ENCODE results near the gene GCH1. TPM values are rescaled to one million over a fixed set of nuclear protein-coding genes. Genes with fewer than 3 reads are reported as not detected.
A peak's percentile ranks its signal among the peaks of the same experiment; 100 is the strongest.

The GCH1 gene
- polyA plus RNA-seq: 1 to 10 TPM; 8.5 TPM

GRCh38 chr14:54902521-54903420 lies at the start of gene GCH1:
GCH1 (minus strand) TSS chr14:54902826; CDS start chr14:54902663, 163 bp downstream.
- Histone ChIP-seq H3K27ac (ENCODE audit: low read depth in 2 of 2, low read length in 1 of 2) (peak within 1 kb of the TSS; percentile 88 to 91), H3K4me3 (ENCODE audit: low read depth in 1 of 2, low read length in 2 of 2) (peak within 1 kb of the TSS; percentile 92 to 93), H3K36me3 (ENCODE audit: control insufficient read depth in 2 of 2, insufficient read depth in 2 of 2, low read length in 1 of 2) (no peaks in the 10 kb centered on the region), H3K9me3 (ENCODE audit: control insufficient read depth in 2 of 2, insufficient read depth in 1 of 2, low read depth in 1 of 2, low read length in 1 of 2) (no peaks in the 10 kb centered on the region), H3K27me3 (ENCODE audit: control insufficient read depth in 1 of 2, insufficient read depth in 2 of 2, low read length in 2 of 2) (no peaks in the 10 kb centered on the region), H3K4me1 (ENCODE audit: control insufficient read depth in 2 of 2, insufficient read depth in 2 of 2, low read length in 1 of 2) (no peaks in the 10 kb centered on the region)
- WGBS, 2 donors: 1% methylated on average over 59 to 83 of the region's 83 CpGs

GRCh38 chr14:54947230-54947629 lies 44.6 kb upstream of the GCH1 start:
- Histone ChIP-seq H3K4me1 (ENCODE audit: control insufficient read depth in 2 of 2, insufficient read depth in 2 of 2, low read length in 1 of 2) (no peaks in the 10 kb centered on the region), H3K27ac (ENCODE audit: low read depth in 2 of 2, low read length in 1 of 2) (no peak overlapping the region), H3K36me3 (ENCODE audit: control insufficient read depth in 2 of 2, insufficient read depth in 2 of 2, low read length in 1 of 2) (no peaks in the 10 kb centered on the region), H3K9me3 (ENCODE audit: control insufficient read depth in 2 of 2, insufficient read depth in 1 of 2, low read depth in 1 of 2, low read length in 1 of 2) (no peaks in the 10 kb centered on the region), H3K4me3 (ENCODE audit: low read depth in 1 of 2, low read length in 2 of 2) (no peak overlapping the region), H3K27me3 (ENCODE audit: control insufficient read depth in 1 of 2, insufficient read depth in 2 of 2, low read length in 2 of 2) (no peaks in the 10 kb centered on the region)
- WGBS, 2 donors: 87 to 91% methylated on average over 3 of the region's 3 CpGs

GRCh38 chr14:54946500-54946899 lies 43.9 kb upstream of the GCH1 start:
- Histone ChIP-seq H3K36me3 (ENCODE audit: control insufficient read depth in 2 of 2, insufficient read depth in 2 of 2, low read length in 1 of 2) (no peaks in the 10 kb centered on the region), H3K27me3 (ENCODE audit: control insufficient read depth in 1 of 2, insufficient read depth in 2 of 2, low read length in 2 of 2) (no peaks in the 10 kb centered on the region)
- WGBS, 2 donors: 97 to 99% methylated on average over 4 of the region's 4 CpGs

GRCh38 chr14:54944737-54945391 lies 42.2 kb upstream of the GCH1 start:
- Histone ChIP-seq H3K9me3 (ENCODE audit: control insufficient read depth in 2 of 2, insufficient read depth in 1 of 2, low read depth in 1 of 2, low read length in 1 of 2) (no peaks in the 10 kb centered on the region), H3K36me3 (ENCODE audit: control insufficient read depth in 2 of 2, insufficient read depth in 2 of 2, low read length in 1 of 2) (no peaks in the 10 kb centered on the region), H3K27me3 (ENCODE audit: control insufficient read depth in 1 of 2, insufficient read depth in 2 of 2, low read length in 2 of 2) (no peaks in the 10 kb centered on the region), H3K27ac (ENCODE audit: low read depth in 2 of 2, low read length in 1 of 2) (no peak overlapping the region), H3K4me1 (ENCODE audit: control insufficient read depth in 2 of 2, insufficient read depth in 2 of 2, low read length in 1 of 2) (no peaks in the 10 kb centered on the region), H3K4me3 (ENCODE audit: low read depth in 1 of 2, low read length in 2 of 2) (no peak overlapping the region)
- 83 to 88% methylated on average over 9 of the region's 9 CpGs for WGBS, 2 donors

More at GRCh38 chr14:54946500-54946899, 43.9 kb upstream of the GCH1 start:
- no peak overlapping the region for H3K27ac ChIP-seq (ENCODE audit: low read depth in 2 of 2, low read length in 1 of 2)
- H3K9me3 ChIP-seq (ENCODE audit: control insufficient read depth in 2 of 2, insufficient read depth in 1 of 2, low read depth in 1 of 2, low read length in 1 of 2): no peaks in the 10 kb centered on the region
- no peak overlapping the region for H3K4me3 ChIP-seq (ENCODE audit: low read depth in 1 of 2, low read length in 2 of 2)
- H3K4me1 ChIP-seq (ENCODE audit: control insufficient read depth in 2 of 2, insufficient read depth in 2 of 2, low read length in 1 of 2): no peaks in the 10 kb centered on the region

GRCh38 chr14:54942913-54943312 lies 40.3 kb upstream of the GCH1 start:
- H3K27me3 ChIP-seq (ENCODE audit: control insufficient read depth in 1 of 2, insufficient read depth in 2 of 2, low read length in 2 of 2): no peaks in the 10 kb centered on the region
- no peaks in the 10 kb centered on the region for H3K9me3 ChIP-seq (ENCODE audit: control insufficient read depth in 2 of 2, insufficient read depth in 1 of 2, low read depth in 1 of 2, low read length in 1 of 2)
- no peak overlapping the region for H3K4me3 ChIP-seq (ENCODE audit: low read depth in 1 of 2, low read length in 2 of 2)
- WGBS, 2 donors: 93 to 94% methylated on average over 4 of the region's 4 CpGs
- no peaks in the 10 kb centered on the region for H3K36me3 ChIP-seq (ENCODE audit: control insufficient read depth in 2 of 2, insufficient read depth in 2 of 2, low read length in 1 of 2)
- no peaks in the 10 kb centered on the region for H3K4me1 ChIP-seq (ENCODE audit: control insufficient read depth in 2 of 2, insufficient read depth in 2 of 2, low read length in 1 of 2)
- no peak overlapping the region for H3K27ac ChIP-seq (ENCODE audit: low read depth in 2 of 2, low read length in 1 of 2)

GRCh38 chr14:54936816-54937215 lies 34.2 kb upstream of the GCH1 start:
- no peak overlapping the region for H3K4me3 ChIP-seq (ENCODE audit: low read depth in 1 of 2, low read length in 2 of 2)
- H3K27ac ChIP-seq (ENCODE audit: low read depth in 2 of 2, low read length in 1 of 2): no peak overlapping the region
- WGBS, 2 donors: 96 to 98% methylated on average over 1 of the region's 1 CpG
- H3K27me3 ChIP-seq (ENCODE audit: control insufficient read depth in 1 of 2, insufficient read depth in 2 of 2, low read length in 2 of 2): no peaks in the 10 kb centered on the region
- no peaks in the 10 kb centered on the region for H3K9me3 ChIP-seq (ENCODE audit: control insufficient read depth in 2 of 2, insufficient read depth in 1 of 2, low read depth in 1 of 2, low read length in 1 of 2)
- no peaks in the 10 kb centered on the region for H3K4me1 ChIP-seq (ENCODE audit: control insufficient read depth in 2 of 2, insufficient read depth in 2 of 2, low read length in 1 of 2)
- H3K36me3 ChIP-seq (ENCODE audit: control insufficient read depth in 2 of 2, insufficient read depth in 2 of 2, low read length in 1 of 2): no peaks in the 10 kb centered on the region

- Histone ChIP-seq H3K9me3 (ENCODE audit: control insufficient read depth in 2 of 2, insufficient read depth in 1 of 2, low read depth in 1 of 2, low read length in 1 of 2) (no peaks in the 10 kb centered on the region), H3K4me1 (ENCODE audit: control insufficient read depth in 2 of 2, insufficient read depth in 2 of 2, low read length in 1 of 2) (no peaks in the 10 kb centered on the region), H3K27me3 (ENCODE audit: control insufficient read depth in 1 of 2, insufficient read depth in 2 of 2, low read length in 2 of 2) (no peaks in the 10 kb centered on the region), H3K4me3 (ENCODE audit: low read depth in 1 of 2, low read length in 2 of 2) (no peak overlapping the region), H3K27ac (ENCODE audit: low read depth in 2 of 2, low read length in 1 of 2) (no peak overlapping the region), H3K36me3 (ENCODE audit: control insufficient read depth in 2 of 2, insufficient read depth in 2 of 2, low read length in 1 of 2) (no peaks in the 10 kb centered on the region)
- 95 to 98% methylated on average over 5 of the region's 5 CpGs for WGBS, 2 donors
Measured at GRCh38 chr14:54935958-54936357, 33.3 kb upstream of the GCH1 start.

GRCh38 chr14:54935100-54935499 lies 32.5 kb upstream of the GCH1 start:
- no peak overlapping the region for H3K27ac ChIP-seq (ENCODE audit: low read depth in 2 of 2, low read length in 1 of 2)
- H3K27me3 ChIP-seq (ENCODE audit: control insufficient read depth in 1 of 2, insufficient read depth in 2 of 2, low read length in 2 of 2): no peaks in the 10 kb centered on the region
- no peaks in the 10 kb centered on the region for H3K4me1 ChIP-seq (ENCODE audit: control insufficient read depth in 2 of 2, insufficient read depth in 2 of 2, low read length in 1 of 2)
- 47 to 49% methylated on average over 2 of the region's 2 CpGs for WGBS, 2 donors
- H3K4me3 ChIP-seq (ENCODE audit: low read depth in 1 of 2, low read length in 2 of 2): no peak overlapping the region
- no peaks in the 10 kb centered on the region for H3K36me3 ChIP-seq (ENCODE audit: control insufficient read depth in 2 of 2, insufficient read depth in 2 of 2, low read length in 1 of 2)
- no peaks in the 10 kb centered on the region for H3K9me3 ChIP-seq (ENCODE audit: control insufficient read depth in 2 of 2, insufficient read depth in 1 of 2, low read depth in 1 of 2, low read length in 1 of 2)

GRCh38 chr14:54933006-54933405 lies 30.4 kb upstream of the GCH1 start:
- no peak overlapping the region for H3K27ac ChIP-seq (ENCODE audit: low read depth in 2 of 2, low read length in 1 of 2)
- no peaks in the 10 kb centered on the region for H3K36me3 ChIP-seq (ENCODE audit: control insufficient read depth in 2 of 2, insufficient read depth in 2 of 2, low read length in 1 of 2)
- no peaks in the 10 kb centered on the region for H3K9me3 ChIP-seq (ENCODE audit: control insufficient read depth in 2 of 2, insufficient read depth in 1 of 2, low read depth in 1 of 2, low read length in 1 of 2)
- H3K4me3 ChIP-seq (ENCODE audit: low read depth in 1 of 2, low read length in 2 of 2): no peak overlapping the region
- no peaks in the 10 kb centered on the region for H3K4me1 ChIP-seq (ENCODE audit: control insufficient read depth in 2 of 2, insufficient read depth in 2 of 2, low read length in 1 of 2)
- no peaks in the 10 kb centered on the region for H3K27me3 ChIP-seq (ENCODE audit: control insufficient read depth in 1 of 2, insufficient read depth in 2 of 2, low read length in 2 of 2)
- 79 to 80% methylated on average over 1 of the region's 1 CpG for WGBS, 2 donors
